GM12872 (cell line): ENCODE measurements around the gene ZNF235.

Experiments
- CTCF ChIP-seq: IDR thresholded peaks from 3 replicates; pipeline ENCODE4 v1.5.1; 2011; ENCODE audit warnings: low read depth, mild to moderate bottlenecking, low read length, moderate library complexity; ENCODE audit not compliant: insufficient read depth

Gene ZNF235

DNA sequence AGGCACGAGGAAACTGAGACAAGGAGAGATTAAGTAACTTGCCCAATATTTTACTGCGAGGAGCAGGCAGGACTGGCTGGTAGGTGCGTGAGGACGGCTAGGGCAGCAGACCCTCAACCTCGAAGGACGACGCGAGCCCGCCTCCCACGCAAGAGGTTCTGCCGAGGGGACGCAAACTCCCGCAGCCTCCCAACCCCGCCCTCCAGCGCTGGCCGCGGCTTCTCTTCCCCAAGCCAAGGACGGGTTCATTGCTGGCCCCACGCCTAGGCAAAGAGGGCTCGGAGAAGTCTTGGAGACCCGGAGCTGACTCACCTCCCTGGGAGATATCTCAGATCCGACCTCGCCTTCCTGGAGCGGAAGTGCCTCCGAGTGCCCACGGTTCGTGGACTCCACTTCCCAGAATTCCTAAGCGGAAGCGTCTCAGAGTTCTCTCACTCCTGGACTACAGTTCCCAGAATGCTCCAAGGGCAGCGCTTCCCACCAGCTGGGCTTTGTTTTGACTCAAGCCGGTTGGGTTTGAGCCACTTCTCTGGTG lies at the start of gene ZNF235:
ZNF235 (minus strand) TSS at position 367 of the 535 bp plus-strand sequence. CDS start 1,621 bp downstream, outside the sequence.
- TF ChIP-seq CTCF = no peak

DNA sequence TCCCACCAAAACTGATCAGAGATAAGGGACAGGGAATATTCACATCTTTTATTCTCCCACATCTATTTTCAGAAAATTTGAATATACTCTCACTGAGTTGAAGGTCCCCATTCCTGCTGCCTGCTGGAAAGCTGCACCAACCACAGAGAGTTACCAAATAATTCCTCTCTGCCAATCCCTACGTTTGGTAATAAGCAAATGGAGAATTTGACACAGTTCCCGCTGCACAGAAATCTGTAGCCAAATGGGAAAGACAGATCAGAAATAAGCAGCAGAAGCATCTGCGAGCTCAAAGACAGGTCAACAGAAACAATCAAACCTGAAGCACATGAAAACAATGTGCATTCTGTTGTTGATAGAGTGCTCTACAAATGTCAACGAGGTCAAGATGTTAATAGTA lies 41.7 kb upstream of the ZNF235 start:
- no peak for TF ChIP-seq CTCF

GRCh38 chr19:44345959-44346358 lies 41.1 kb upstream of the ZNF235 start:
- no peak for TF ChIP-seq CTCF

- no peak for TF ChIP-seq CTCF
Measured at GRCh38 chr19:44344255-44344654, 39.4 kb upstream of the ZNF235 start.

DNA sequence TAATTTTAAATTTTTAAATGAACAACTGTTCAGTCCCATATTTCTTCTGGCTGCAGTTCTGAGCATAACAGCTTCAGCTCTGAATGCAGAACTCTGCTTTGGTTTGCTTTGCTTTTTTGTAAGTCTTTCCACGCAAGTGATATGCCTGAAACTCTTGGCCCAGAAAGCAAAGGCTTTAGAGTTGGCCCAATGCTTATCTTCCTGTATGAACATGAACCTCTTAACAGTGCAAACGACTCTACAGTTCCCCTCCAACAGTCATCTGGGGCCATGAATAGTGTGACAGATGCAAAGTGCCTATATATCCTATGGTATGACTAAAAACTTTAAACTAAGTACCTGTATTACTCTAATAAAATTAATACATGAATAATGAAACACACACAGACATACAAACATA lies 37.0 kb upstream of the ZNF235 start:
- TF ChIP-seq CTCF = no peak

GRCh38 chr19:44332145-44332544 lies 27.3 kb upstream of the ZNF235 start:
- no peak for TF ChIP-seq CTCF

DNA sequence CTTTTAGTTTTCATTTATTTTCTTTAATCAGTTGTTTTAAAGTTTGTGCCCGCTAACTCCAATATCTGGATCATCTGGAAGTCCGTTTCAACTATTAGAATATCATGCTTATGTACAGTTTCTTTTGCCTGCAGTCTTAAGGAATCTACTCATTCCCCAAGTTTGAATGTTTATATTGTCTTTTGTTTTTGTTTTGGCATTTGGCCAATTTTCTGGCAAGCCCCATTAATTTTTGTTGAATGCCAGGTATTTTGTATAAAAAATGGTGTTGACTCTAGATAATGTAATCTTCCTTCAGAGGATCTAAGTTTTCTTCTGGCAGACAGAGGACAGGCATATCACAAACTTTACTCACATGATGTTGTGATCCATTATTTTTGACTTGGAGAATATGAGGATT lies 11.1 kb upstream of the ZNF235 start:
- no peak for TF ChIP-seq CTCF
